Natural killer cell (primary cell): ENCODE results near the gene CTPS2. TPM values are rescaled to one million over a fixed set of nuclear protein-coding genes. Genes with fewer than 3 reads are reported as not detected.
A peak's percentile ranks its signal among the peaks of the same experiment; 100 is the strongest.

Source experiments
- ATAC-seq, 3 donors: fragments of 150-1000 bp in 2 of 3; fragments of 200-7000 bp in 1 of 3; cut with Tn5 transposase; 1 replicate in 1 of 3; 2 replicates in 2 of 3; pipeline ENCODE4 v1.10.0; 2021; ENCODE audit warnings: mild to moderate bottlenecking in 2 of 3, moderate library complexity in 2 of 3
- DNase-seq, 2 donors: peaks; one replicate each; pipeline versions ENCODE4 v3.0.0 to v3.0.0-alpha.2; 2013 to 2021; ENCODE audit warnings: mixed read lengths in 1 of 2
- H3K27ac ChIP-seq: one replicate; pipeline ENCODE4 v1.5.1; 2013; ENCODE audit warnings: mild to moderate bottlenecking, low read length
- H3K27me3 ChIP-seq: one replicate; pipeline ENCODE4 v1.6.1; 2013; ENCODE audit warnings: low read length; ENCODE audit not compliant: control insufficient read depth, insufficient read depth
- H3K36me3 ChIP-seq: one replicate; pipeline ENCODE4 v1.6.1; 2013; ENCODE audit warnings: low read length; ENCODE audit not compliant: control insufficient read depth, insufficient read depth
- H3K4me1 ChIP-seq: one replicate; pipeline ENCODE4 v1.6.1; 2013; ENCODE audit warnings: low read length; ENCODE audit not compliant: control insufficient read depth, insufficient read depth
- H3K4me3 ChIP-seq: one replicate; pipeline ENCODE4 v1.5.1; 2013; ENCODE audit warnings: low read length
- H3K9me3 ChIP-seq: one replicate; pipeline ENCODE4 v1.6.1; 2013; ENCODE audit warnings: low read length; ENCODE audit not compliant: control insufficient read depth, insufficient read depth
- H3K27ac Mint-ChIP-seq, 2 donors: one replicate each; pipeline ENCODE4 v1.8.0; 2022; ENCODE audit warnings: mild to moderate bottlenecking in 2 of 2, mixed read lengths in 2 of 2, moderate library complexity in 1 of 2
- H3K27me3 Mint-ChIP-seq, 2 donors: one replicate each; pipeline ENCODE4 v1.8.0; 2022; ENCODE audit warnings: low read depth in 2 of 2, mixed read lengths in 2 of 2
- H3K36me3 Mint-ChIP-seq: one replicate; pipeline ENCODE4 v1.8.0; 2022; ENCODE audit warnings: mixed read lengths
- H3K4me1 Mint-ChIP-seq, 2 donors: one replicate each; pipeline ENCODE4 v1.8.0; 2022; ENCODE audit warnings: mixed read lengths in 2 of 2
- H3K4me3 Mint-ChIP-seq: one replicate; pipeline ENCODE4 v1.8.0; 2022; ENCODE audit warnings: mild to moderate bottlenecking, moderate library complexity, mixed read lengths
- H3K9me3 Mint-ChIP-seq, 2 donors: one replicate each; pipeline ENCODE4 v1.8.0; 2022; ENCODE audit warnings: mixed read lengths in 2 of 2
- CTCF ChIP-seq: fragments of 200-600 bp; IDR thresholded peaks from one replicate; pipeline ENCODE4 v1.8.0; 2022; ENCODE audit warnings: antibody characterized with exemption
- WGBS: methylation state at CpG from one replicate; pipeline ENCODE4 v1.1.7; 2013; ENCODE audit warnings: missing lambda C conversion rate; ENCODE audit not compliant: insufficient coverage; 5-methylcytosine and 5-hydroxymethylcytosine counted together
- intact Hi-C: fragments of 100-400 bp; cut with micrococcal nuclease; formaldehyde crosslinking; loops from one replicate; pipeline ENCODE4 v1.14.2; 2022
- total RNA-seq, 4 donors: library from RNA; stranded (reverse); fragments of 120-200 nt in 1 of 4; gene quantifications; one replicate each; pipeline versions ENCODE4 v1.2.3 to v1.2.4, GENCODE V29; 2013 to 2022

CTPS2 gene
- total RNA-seq, 3 donors from 2014 or later (not counting 1 experiment from before 2014, with no cell fraction given) = 3.6 to 6.0 (median 5.2) TPM

- Mint-ChIP-seq H3K4me1 (no peaks in the 10 kb centered on the region), H3K36me3 (no peaks in the 10 kb centered on the region), H3K4me3 (no peak overlapping the region), H3K27ac (no peak overlapping the region), H3K9me3 (no peaks in the 10 kb centered on the region), H3K27me3 (no peaks in the 10 kb centered on the region)
- DNase-seq (no peak), ATAC-seq (no peak)
- H3K9me3 ChIP-seq = no peaks in the 10 kb centered on the region
- no peaks in the 10 kb centered on the region for H3K4me1 ChIP-seq
- intact Hi-C loops = no loop called here
- TF ChIP-seq CTCF = no peak
- peaks cover 2% of the 10 kb centered on the region for H3K36me3 ChIP-seq
- no peaks in the 10 kb centered on the region for H3K27me3 ChIP-seq
- H3K27ac ChIP-seq = no peak overlapping the region
- WGBS = 88% methylated on average over 1 of the region's 4 CpGs
- no peak overlapping the region for H3K4me3 ChIP-seq
Observed at GRCh38 chrX:16666541-16666940, 45.9 kb downstream of the CTPS2 start.

GRCh38 chrX:16665089-16665488, 47.4 kb downstream of the CTPS2 start:
- no peak for TF ChIP-seq CTCF
- ATAC-seq (no peak), DNase-seq (no peak)
- Histone ChIP-seq H3K4me3 (no peak overlapping the region), H3K9me3 (no peaks in the 10 kb centered on the region), H3K27me3 (no peaks in the 10 kb centered on the region), H3K4me1 (no peaks in the 10 kb centered on the region), H3K36me3 (peaks cover 2% of the 10 kb centered on the region), H3K27ac (no peak overlapping the region)
- no peak overlapping the region for H3K4me3 Mint-ChIP-seq
- WGBS = no CpG with 5 or more reads among the region's 2 CpGs
- no peaks in the 10 kb centered on the region for H3K36me3 Mint-ChIP-seq
- no peak overlapping the region for H3K27ac Mint-ChIP-seq
- H3K4me1 Mint-ChIP-seq = no peaks in the 10 kb centered on the region
- H3K27me3 Mint-ChIP-seq = no peaks in the 10 kb centered on the region
- intact Hi-C loops = no loop called here
- H3K9me3 Mint-ChIP-seq = no peaks in the 10 kb centered on the region

GRCh38 chrX:16664626-16665025, 47.8 kb downstream of the CTPS2 start:
- Histone ChIP-seq H3K27ac (no peak overlapping the region), H3K4me3 (no peak overlapping the region), H3K36me3 (peaks cover 2% of the 10 kb centered on the region), H3K27me3 (no peaks in the 10 kb centered on the region), H3K4me1 (no peaks in the 10 kb centered on the region), H3K9me3 (no peaks in the 10 kb centered on the region)
- ATAC-seq (no peak), DNase-seq (no peak)
- no peaks in the 10 kb centered on the region for H3K9me3 Mint-ChIP-seq
- H3K27ac Mint-ChIP-seq = no peak overlapping the region
- H3K4me3 Mint-ChIP-seq = no peak overlapping the region
- TF ChIP-seq CTCF = no peak
- WGBS = 67% methylated on average over 1 of the region's 2 CpGs
- H3K36me3 Mint-ChIP-seq = no peaks in the 10 kb centered on the region
- H3K4me1 Mint-ChIP-seq = no peaks in the 10 kb centered on the region
- intact Hi-C loops = no loop called here
- H3K27me3 Mint-ChIP-seq = no peaks in the 10 kb centered on the region

- Mint-ChIP-seq H3K36me3 (no peaks in the 10 kb centered on the region), H3K4me3 (no peak overlapping the region), H3K9me3 (no peaks in the 10 kb centered on the region), H3K4me1 (no peaks in the 10 kb centered on the region), H3K27me3 (no peaks in the 10 kb centered on the region), H3K27ac (no peak overlapping the region)
- no peak for TF ChIP-seq CTCF
- Histone ChIP-seq H3K36me3 (peaks cover 2% of the 10 kb centered on the region), H3K9me3 (no peaks in the 10 kb centered on the region), H3K27me3 (no peaks in the 10 kb centered on the region), H3K4me3 (no peak overlapping the region), H3K27ac (no peak overlapping the region), H3K4me1 (no peaks in the 10 kb centered on the region)
- WGBS = 97% methylated on average over 5 of the region's 5 CpGs
- DNase-seq (peak in 1 of 2 donors; percentile 1), ATAC-seq (no peak)
- intact Hi-C loops = no loop called here
Observed at GRCh38 chrX:16664074-16664473, 48.4 kb downstream of the CTPS2 start.
